Brain pericyte (primary cell): Measurements from ENCODE around the gene C19orf12.

Experiments
- DNase-seq: peaks from one replicate; pipeline ENCODE4 v3.0.0-alpha.2; 2012; ENCODE audit warnings: low read depth, low spot score

The C19orf12 gene

DNA sequence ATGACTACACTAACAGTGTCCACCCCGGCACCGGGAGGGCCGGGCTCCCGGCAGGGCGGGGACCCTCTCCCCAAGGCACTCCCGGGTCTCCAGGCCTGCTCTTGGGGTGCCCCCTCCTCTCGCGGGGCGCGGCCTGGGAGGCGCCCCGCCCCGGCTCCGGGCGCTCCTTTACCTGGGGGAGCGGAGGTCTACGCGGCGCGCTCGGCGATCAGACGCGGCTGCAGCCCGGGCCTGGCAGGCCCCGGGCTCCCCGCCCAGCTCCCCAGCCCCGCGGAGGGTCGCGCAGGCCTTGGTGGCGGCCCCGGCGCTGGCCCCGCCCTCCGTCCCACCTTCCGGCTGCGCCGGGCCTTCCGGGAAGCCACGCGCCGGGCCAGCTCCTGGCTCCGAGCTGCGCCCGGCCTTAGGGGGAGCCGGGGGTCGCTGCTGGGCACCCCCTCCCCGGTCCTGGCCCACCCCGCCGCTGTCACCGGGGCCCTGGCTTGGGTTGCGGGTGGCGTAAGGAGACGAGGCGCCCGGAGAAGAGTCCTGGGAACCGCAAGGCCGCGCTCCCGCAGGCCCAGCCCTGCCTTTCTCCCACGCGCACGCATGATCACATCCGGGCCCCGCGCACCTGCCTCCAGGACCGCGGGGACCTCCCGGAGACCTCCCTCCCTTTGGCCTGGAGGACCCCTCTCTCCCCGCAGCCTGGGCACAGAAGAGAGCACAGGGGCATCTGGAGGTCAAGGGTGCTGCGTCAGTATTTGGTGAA is at the start of gene C19orf12:
Gene C19orf12, minus strand, starts transcription at position 309 of the 748 bp plus-strand sequence. CDS start 6,848 bp downstream, outside the sequence.
- DNase-seq = no peak

DNA sequence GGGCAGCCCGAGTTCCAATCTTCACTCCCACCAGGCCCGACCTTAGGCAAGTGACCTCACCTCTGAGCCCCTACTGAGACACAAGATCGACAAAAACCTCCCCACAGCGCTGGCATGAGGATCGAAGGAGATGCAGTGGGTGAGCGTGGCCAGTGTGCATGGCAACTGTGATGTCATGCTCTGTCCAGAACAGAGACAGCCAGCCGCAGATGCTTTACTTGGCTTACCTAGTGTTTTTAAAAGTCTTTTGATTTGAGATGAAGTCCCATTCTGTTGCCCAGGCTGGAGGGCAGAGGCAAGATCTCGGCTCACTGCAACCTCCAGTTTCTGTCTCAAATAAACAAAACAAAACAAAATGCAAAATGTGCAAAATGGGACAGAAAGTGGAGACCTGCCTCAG is 49.3 kb upstream of the C19orf12 start:
- no peak for DNase-seq

DNA sequence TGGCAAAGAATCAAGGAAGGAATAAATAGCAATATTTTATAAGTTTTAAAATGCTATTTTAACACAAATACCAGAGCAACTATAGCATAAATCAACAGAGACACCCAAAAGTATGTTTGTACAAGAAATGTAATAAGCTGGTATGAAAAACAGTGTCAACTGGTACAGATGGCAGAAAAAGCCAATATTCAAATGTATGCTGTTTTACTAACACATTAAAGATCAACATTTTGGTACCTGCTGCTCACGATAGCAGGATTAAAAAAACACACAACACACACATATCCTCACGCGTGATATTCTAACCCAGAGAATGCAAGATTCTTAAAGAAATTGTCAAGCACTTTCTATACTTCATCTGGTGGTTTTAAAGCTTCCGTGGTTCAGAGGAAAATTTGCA is 48.1 kb upstream of the C19orf12 start:
- DNase-seq = no peak

DNA sequence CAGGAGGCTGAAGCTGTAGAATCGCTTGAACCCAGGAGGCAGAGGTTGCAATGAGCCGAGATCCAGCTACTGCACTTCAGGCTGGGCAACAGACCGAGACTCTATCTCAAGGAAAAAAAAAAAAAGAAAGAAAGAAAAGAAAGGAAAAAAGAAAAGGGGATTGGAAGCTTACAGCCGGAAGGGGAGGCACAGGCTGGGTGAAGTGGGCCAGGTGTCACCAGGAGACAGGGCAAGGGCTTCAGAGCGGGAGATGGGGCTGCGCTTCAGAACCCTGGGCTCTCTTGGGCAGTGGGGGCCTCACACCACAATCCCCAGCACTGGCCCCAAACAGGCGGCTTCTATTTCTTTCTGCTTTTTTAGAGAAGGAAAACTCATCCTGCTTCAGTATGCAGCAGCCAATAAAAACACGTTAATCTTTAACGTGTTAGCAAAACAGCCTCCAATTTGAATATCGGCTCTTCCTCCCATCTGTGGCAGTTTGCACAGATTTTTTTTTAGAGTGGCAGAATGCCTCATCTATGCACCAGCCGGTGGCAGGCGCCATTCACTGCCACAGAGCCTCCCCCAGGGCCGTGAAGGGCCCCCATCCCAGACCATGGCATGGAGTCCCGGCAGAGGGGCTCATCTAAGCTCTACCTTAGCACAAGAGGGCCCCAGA is 46.6 kb upstream of the C19orf12 start:
- DNase-seq = no peak

DNA sequence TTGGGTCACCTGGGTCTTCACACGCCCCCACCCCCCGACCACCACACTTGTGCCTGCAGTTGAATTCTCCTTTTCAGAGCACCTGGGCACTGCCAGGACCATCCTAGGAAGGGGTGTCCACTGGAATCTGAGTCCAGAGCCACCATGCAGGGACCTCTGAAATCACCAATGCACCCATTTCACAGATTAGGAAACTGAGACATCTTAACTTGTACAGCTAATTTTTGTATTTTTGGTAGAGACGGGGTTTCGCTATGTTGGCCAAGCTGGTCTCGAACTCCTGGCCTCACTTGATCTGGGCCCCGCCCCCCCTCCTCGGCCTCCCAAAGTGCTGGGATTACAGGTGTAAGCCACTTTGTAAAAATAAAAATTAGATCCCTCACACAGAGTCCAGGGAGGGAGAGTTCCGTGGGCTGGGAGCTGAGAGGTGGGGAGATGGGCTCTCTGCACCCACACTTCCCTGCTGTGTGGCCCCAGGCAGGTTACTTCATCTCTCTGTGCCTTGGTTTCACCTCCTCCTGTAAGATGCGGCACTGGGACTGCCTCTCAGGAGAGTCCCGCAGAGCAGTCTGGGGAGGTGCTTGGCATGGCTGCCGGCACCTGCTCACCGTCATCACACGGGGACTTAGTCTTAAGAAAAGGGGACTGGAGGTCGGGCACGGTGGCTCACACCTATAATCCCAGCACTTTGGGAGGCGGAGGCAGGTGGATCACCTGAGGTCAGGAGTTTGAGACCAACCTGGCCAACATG is 45.9 kb upstream of the C19orf12 start:
- no peak for DNase-seq

DNA sequence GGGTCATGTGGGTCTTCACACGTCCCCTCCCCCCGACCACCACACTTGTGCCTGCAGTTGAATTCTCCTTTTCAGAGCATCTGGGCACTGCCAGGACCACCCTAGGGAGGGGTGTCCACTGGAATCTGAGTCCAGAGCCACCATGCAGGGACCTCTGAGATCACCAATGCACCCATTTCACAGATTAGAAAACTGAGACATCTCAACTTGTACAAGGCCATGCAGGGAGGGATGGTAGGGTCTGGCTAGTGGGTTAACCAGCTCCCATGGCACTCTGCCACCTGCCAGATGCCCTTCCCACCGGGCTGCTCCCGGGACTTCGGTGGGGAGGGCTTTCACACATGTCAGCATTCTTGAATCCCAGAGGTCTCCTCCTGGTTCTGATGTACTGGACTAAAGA is 44.3 kb upstream of the C19orf12 start:
- no peak for DNase-seq

DNA sequence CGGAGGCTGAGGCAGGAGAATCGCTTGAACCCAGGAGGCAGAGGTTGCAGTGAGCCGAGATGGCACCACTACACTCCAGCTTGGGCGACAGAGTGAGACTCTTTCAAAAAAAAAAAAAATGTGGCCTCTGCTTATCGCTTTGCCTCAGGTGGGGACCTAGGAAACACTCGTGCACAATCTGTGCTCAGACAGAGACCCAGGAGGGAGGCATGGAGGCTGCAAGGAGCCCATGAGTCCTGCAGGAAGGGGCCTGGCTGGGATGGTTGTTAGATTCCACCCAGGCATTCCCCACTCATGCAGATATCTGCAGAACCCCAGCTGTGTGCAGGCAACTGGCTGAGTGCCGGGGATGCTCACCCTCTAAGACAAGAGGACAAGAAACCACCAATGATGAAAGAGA is 43.8 kb upstream of the C19orf12 start:
- no peak for DNase-seq

DNA sequence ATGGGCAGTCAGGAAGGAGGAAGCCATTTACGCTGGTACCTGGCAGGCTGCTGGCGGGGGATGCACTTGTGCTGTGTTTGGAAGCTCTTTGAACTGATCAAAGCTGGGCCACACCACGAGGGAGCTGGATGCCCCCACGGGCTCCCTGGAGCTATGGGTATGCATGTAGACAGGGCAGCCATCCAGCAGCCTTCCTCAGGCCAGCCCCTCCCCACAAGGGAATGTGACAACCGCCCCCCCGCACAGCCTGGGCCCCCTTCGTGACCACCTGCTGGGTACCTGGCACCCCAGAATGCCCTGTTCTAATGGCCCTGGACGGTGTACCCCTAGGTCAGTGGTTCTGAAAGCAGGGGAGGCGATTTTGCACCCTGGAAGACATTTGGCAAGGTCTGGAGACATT is 42.5 kb upstream of the C19orf12 start:
- DNase-seq = no peak

DNA sequence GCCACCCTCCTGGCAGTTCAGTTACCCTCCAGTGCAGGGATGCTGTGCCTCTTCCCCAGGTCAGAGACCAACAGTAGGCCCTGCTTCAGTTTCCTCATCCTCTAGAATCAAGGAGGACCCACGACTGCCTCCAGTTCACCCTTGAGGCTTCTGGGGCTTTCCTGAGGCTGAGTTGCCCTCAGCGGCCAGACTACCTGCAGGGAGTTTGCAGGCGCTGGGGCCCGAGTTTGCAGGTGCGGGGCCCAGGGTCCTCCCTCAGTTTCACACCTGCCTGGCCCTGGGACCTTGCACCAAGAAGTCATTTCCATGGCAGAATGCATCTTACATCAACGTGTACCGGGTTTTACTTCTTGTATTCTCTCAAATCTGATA is 38.9 kb upstream of the C19orf12 start:
- no peak for DNase-seq

DNA sequence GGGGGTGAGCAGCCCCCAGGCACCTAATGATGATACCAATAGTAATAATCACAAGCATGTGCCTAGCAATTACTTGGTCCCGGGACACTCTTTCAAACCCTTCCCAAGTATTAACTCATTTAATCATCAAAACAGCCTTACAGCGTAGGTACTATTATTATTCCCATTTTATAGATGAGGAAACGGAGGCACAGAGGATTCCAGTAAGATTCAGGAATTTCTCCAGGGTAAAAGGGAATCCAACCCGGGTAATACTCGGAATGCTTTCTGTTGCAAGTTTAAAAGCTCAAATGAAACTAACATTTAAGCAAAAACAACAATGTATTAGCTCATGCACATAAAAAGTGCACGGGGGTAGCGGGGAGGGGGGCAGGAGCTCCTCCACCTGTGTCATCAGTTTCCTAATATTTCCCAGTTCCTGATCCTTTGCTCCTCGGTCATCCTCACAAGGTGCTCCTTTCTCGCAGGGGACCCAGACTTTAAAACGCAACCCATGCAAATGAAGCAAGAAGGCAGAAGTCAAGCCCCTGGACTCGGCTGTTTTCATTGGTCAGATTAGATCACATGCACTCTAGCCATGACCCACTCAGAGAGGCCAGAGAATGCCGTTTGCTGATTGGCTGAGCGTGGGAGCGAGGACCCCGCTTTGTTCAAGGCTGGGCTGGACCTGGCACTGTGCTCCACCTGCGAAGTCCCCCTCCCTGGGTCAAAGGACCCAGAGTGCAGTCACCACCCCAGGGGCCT is 38.3 kb upstream of the C19orf12 start:
- no peak for DNase-seq

DNA sequence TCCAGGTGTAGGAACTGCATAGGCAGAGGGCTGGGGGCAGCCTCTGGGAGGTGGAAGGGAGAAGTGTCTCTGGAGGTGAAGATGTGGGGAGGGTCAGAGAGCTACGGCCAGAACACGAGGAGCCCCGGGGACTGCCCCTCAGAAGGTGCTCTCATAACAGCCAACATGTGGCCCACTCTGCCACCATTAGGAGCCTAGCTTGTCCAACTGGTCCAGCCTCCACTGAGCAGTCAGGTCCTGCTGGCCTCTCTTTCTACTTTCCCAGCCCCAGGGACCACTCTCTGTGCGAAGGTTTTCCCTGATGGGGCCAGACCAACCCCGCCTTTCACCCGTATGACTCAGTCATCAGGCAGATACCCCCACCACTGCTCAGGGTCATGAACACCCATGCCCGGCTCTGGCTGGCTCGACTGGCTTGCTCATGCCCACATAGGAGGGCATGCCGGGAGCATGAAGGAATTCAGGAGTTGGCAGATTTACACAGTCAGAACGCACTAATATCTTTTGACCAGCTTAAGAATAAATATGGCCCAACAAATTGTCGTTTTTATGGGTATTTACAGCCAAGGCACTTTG is 37.5 kb upstream of the C19orf12 start:
- DNase-seq = no peak

DNA sequence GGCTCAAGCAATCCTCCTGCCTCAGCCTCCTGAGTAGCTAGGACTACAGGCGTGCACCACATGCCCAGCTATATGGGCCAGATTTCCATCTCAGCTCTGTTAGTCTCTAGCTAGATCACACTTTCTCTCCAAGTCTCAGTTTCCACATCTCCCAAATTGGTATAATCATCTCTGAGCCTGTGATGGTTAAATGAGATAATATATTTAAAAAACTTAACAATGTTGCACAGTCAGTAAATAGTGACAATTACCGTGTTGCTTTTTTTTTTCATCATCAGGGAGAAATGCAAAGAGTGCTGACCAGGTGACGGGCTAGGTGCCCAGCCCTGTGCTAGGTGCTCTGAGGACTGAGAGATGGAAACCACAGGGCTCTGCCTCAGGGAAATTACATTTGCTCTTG is 36.9 kb upstream of the C19orf12 start:
- DNase-seq = no peak

DNA sequence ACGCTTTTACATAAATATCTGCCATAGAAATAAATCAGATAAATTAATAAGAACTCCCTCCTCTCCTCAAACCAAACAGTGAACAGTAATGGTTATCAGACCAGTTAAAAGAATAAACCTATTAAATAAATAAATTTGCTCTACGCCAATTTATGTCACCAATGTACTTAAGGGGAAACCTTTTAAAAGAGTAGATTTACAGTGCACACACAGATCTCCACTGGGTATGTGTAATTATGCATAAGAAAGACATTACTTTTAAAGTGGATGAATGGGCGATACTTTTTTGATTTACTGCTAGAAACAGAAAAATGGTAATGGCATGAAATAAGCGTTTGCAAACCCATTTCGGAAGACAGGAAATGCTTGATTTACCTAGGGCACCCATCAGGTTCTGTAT is 34.9 kb upstream of the C19orf12 start:
- DNase-seq = no peak

DNA sequence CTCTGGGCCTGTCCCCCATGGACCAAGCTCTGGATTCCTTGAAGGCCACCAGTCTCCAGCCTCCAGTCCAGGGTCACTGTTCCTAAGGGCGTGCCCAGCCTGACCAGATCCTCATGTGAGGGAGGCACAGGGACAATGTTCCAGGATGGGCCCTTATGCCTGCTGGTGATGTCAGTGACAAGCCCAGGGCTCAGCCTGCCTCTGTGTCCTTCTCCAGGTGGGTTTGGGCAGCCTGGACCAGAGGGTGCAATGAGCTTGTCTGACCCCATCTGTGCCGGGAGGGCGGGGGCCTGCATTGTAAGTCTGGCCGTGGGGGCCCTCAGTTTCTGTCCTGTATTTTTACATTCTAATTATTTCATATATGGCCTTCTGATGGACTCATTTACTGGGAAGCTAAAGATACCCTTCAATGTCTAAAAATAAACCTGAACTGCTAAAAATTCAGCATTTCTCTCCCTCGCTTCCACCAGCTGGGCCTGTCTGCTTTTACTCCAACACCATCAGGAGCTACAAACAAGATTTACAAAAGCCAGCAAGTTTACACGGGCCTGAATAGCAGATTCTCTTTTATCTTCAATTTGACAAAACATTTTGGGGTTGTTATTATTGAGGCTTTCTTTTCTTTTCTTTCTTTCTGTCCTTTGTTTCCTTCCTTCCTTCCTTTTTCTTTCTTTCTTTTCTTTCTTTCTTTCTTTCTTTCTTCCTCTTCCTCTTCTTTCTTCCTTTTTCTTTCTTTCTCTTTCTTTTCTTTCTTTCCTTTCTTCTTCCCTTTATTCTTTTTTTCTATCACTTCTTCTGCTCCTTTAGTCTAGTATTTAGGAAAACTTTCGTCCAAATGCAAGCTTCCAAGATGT is 34.2 kb upstream of the C19orf12 start:
- DNase-seq = no peak

DNA sequence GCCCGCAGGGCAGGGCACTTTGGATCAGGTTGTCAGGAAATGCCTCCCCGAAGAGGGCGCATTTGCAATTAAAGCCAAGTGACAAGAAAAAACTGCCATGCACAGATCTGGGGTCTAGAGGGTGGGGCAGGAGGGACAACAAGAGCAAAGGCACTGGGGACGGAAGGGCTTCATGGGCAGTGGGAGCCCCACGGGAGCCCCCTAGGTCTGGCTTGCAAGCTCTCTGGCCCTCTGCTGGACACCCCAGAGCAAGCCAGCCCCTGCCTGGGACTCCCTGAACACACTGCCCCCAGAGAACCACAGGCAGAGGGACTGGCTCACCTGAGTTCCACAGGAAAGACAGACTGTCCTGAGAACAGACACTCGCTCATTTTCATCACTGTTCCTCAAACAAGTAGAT is 30.2 kb upstream of the C19orf12 start:
- DNase-seq = no peak

DNA sequence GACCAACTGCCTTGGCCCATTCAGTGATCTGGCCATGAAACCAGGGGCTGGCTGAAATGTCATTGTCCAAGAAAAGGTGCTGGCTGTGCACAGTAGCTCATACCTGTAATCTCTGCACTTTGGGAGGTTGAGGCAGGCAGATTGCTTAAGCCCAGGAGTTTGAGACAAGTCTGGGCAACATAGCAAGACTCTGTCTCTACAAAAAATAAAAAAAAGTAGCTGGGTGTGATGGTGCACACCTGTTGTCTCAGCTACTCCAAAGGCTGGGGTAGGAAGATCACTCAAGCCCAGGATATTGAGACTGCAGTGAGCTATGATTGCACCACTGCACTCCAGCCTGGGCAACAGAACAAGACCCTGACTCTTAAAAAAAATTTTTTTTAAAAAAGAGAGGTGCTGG is 28.6 kb upstream of the C19orf12 start:
- no peak for DNase-seq

DNA sequence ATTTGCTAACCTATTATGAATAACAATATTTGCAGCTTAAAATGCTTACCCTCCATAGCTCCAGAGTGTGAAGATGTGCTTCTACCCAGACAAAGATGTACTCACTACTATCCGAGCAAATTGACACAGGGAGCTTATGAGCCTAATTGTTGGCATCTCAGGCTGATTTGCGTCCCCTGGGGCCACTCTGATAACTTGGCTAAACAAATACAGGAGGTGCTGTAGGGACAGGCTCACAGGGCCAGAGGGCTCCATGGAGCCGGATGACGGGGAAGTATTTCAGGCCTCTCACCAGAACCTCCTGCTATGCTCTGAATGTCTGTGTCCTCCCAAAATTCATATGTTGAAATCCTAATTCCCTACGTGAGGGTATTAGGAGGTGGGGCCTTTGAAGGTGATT is 26.7 kb upstream of the C19orf12 start:
- DNase-seq = no peak

DNA sequence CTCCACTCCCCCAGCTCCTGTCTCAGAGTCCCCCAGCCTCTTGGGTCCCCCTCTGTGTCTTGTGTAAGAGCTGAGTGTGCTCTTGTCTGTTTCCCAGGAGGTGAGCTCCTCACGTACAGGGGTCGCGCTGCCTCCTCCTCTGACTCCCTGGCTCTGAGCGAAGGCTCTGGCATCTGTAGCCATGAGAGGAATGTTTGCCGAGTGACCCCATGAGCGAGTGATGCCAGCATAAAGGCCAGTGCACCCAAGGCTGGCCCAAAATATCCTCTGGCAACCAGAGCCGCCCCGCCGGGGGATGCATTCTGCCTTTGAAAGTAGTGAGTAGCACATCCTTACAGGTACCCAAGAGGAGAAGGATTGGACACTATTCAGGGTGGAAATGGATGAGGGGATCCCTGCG is 26.2 kb upstream of the C19orf12 start:
- no peak for DNase-seq

DNA sequence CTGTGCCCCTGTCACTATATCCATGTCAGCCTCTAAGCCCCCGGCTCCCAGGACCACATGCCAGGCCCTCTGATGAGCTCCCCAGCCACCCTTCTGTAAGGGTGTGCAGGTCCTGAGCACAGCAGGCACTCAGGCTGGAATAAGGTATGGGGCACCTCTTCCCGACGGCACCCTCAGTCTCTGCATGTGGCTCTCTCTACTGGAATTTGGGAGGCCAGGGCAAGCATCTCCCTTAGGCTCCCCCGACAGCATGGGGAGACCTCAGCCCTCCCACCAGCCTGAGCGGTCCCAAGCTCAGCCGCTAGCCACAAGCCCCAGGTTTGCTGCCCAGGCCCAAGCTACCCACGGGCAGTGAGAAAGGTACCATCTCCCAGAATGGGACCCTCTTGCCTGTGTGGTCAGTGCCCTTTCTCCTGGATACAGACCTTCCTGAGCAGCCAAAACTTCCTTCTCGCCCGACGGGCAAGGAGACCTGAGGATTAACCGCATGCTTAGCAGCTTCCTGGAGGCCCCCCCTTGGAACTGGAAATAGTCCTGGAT is 22.5 kb upstream of the C19orf12 start:
- DNase-seq = no peak

DNA sequence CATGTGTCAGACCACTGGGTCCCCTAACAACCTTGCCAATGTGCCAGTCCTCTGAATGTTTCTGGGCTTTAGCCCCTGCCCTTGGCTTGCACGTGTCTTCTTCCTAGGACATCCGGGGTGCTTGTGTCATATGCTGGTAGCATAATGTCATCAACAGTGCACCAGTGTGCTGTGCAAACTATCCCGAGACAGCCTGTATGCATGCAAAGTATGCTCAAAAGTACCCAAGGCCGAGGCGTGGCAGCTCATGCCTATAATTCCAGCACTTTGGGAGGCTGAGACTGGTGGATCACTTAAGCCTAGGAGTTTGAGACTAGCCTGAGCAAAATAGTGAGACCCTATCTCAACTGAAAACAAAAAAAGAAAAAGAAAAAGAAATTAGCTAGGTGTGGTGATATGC is 20.8 kb upstream of the C19orf12 start:
- no peak for DNase-seq
